GM12872 (cell line): Measurements from ENCODE around the gene SRSF2.

Experiments
- TF ChIP-seq, protein P1 (sequence below): IDR thresholded peaks from 3 replicates; pipeline ENCODE4 v1.5.1; 2011; ENCODE audit warnings: low read depth, mild to moderate bottlenecking, low read length, moderate library complexity; ENCODE audit not compliant: insufficient read depth

SRSF2 gene

DNA sequence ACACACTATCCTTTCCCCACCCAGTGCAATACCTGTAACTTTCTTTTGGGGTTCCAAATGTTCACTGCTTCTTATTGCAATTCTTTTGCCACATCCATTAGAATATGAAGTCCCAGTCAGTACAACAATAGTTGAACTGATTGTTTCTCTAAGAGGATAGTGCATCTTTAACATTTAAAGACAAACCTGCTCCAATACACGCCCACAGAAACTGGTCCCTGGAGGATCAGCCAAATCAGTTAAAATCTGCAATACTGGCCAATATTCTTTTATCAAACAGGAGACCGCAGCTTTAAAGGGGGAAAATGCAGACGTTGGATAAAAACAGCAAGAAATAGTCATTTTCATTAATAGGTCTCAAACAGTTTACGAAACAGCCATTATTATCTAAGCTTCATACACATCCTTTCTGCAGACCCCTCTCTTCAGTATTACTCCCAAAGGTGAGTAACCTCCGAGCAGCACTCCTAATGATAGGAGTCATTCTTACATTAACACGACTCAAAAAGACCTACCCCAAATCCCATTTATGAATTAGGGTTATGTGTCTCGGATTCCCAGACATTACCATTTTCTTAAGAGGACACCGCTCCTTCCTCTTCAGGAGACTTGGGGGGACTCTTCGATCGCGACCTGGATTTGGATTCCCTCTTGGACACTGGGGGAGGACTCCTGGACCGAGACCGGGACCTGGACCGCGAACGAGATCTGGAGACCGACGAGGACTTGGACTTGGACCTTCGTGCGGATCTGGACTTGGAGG, 1.4 kb downstream of the SRSF2 start:
- TF ChIP-seq, protein P1, sequence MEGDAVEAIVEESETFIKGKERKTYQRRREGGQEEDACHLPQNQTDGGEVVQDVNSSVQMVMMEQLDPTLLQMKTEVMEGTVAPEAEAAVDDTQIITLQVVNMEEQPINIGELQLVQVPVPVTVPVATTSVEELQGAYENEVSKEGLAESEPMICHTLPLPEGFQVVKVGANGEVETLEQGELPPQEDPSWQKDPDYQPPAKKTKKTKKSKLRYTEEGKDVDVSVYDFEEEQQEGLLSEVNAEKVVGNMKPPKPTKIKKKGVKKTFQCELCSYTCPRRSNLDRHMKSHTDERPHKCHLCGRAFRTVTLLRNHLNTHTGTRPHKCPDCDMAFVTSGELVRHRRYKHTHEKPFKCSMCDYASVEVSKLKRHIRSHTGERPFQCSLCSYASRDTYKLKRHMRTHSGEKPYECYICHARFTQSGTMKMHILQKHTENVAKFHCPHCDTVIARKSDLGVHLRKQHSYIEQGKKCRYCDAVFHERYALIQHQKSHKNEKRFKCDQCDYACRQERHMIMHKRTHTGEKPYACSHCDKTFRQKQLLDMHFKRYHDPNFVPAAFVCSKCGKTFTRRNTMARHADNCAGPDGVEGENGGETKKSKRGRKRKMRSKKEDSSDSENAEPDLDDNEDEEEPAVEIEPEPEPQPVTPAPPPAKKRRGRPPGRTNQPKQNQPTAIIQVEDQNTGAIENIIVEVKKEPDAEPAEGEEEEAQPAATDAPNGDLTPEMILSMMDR = no peak

GRCh38 chr17:76735006-76735405, 2.1 kb downstream of the SRSF2 start:
- TF ChIP-seq, protein P1 = no peak

DNA sequence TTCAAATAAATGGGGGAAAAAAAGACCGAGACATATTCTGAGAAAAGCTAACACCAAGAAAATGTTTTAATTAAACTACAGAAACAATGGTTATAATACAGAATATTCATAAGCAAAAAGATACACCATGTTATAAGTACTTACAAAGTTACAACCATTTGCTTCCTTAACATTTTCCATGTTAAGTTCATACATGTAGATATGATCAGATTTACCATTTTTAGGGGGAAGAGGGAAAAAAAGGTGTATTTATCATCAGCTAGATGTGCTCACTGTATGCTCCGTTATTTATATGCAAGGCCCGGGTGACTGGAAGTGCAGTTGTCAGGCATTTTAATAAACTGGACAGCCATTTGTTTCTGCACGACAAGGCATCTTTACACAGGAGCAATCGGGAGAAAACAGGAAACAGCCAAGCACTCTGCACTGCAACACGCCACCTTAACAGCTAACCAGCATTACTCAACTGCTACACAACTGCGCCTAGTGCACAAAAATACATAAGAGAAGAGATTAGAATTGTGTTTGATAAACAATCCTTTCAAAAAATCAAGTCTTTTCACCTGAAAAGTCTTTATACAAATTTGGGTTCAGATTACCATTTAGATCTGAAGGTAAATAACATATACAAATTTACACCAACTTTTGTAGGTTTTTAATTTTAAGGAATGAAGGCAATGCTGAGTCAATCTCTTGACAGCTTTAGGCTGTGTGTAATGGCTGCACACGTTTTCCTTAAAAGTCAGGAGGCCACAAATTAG, 2.9 kb downstream of the SRSF2 start:
- TF ChIP-seq, protein P1 = no peak

GRCh38 chr17:76733618-76733957, 3.5 kb downstream of the SRSF2 start:
- TF ChIP-seq, protein P1 = no peak

DNA sequence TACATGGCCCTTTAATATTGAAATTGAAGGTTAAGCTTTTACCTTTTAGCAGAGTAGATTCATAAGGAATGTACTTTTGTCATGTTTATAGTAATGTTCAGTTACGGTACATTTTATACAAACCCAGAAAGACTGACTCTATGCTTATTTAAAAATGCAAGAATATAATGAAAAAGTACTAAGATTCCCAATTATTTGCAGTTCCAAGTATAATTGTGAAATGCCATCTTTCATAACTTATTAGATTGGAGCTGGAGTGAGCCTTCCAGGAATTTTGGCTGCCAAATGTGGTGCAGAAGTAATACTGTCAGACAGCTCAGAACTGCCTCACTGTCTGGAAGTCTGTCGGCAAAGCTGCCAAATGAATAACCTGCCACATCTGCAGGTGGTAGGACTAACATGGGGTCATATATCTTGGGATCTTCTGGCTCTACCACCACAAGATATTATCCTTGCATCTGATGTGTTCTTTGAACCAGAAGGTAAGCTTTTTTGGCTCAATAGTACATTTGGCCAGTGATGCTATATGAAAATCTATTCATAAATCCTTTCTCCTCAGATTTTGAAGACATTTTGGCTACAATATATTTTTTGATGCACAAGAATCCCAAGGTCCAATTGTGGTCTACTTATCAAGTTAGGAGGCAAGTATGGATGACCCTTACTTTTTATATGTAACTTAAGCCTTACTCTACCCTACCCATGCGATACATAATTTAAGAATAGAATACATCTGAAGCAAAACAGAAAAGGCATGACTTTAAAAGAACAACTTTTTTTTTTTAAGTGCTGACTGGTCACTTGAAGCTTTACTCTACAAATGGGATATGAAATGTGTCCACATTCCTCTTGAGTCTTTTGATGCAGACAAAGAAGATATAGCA, 4.2 kb downstream of the SRSF2 start:
- TF ChIP-seq, protein P1 = no peak

- TF ChIP-seq, protein P1 = no peak
Observed at GRCh38 chr17:76727745-76728456, 9.2 kb downstream of the SRSF2 start.
